ENCODE measurements around the gene TRIM45.
A peak's percentile ranks its signal among the peaks of the same experiment; 100 is the strongest.
"Not testable (repeated sequence)": the region's sequence is repeated elsewhere in the genome, so short reads cannot be mapped to it uniquely, and the experiment has no call there.

Gene TRIM45

DNA sequence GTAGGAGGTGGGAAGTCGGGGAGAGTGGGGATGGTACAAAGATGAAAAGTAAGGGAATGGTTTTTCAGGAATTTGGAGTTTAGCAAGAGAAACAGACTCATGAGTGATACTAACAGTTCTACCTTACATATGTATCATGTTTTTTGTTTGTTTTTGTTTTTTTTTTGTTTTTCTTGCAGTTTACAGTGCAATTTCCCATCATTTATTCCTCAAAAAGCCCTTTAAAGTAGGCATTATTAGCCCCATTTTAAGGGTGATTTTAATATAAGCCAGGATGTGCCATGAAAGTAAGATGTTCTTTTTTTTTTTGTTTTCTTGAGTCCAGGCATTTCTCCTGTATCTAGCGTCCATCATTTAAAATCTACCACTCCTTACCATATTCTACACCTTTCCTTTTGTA, 13.8 kb upstream of the TRIM45 start:
- DNase-seq (ENCODE audit: low read depth), result no peak

DNA sequence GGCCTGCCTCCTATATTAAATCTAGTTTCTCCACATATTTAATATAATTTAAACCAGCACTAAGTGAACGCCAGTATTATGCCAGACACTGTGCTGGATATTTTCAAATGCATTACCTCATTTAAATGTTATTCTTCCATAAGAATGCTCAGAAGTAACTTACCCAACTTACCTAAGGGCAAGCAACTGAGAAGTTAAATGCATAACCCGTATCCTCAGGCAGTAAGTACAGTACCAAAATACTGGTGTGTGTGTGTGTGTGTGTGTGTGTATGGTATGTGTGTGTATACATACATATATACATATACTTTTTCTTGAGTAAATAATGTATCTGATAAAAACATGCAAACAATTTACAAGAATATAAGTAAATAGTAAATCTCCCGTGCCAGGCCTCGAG, 9.0 kb upstream of the TRIM45 start:
- DNase-seq (ENCODE audit: low read depth), result no peak

- DNase-seq (ENCODE audit: low read depth), result no peak
Observed at GRCh38 chr1:117128323-117129079, 7.0 kb upstream of the TRIM45 start.

- no peak for DNase-seq (ENCODE audit: low read depth)
Observed at GRCh38 chr1:117127795-117128194, 6.2 kb upstream of the TRIM45 start.

- DNase-seq (ENCODE audit: low read depth), result no peak
Observed at GRCh38 chr1:117124661-117125060, 3.1 kb upstream of the TRIM45 start.

GRCh38 chr1:117123274-117123673, 1.7 kb upstream of the TRIM45 start:
- no peak for DNase-seq (ENCODE audit: low read depth)

- no peak for DNase-seq (ENCODE audit: low read depth)
Observed at GRCh38 chr1:117122330-117123025, 929 bp upstream of the TRIM45 start.

GRCh38 chr1:117120774-117121588, 568 bp downstream of the TRIM45 start:
- no peak for DNase-seq (ENCODE audit: low read depth)

DNA sequence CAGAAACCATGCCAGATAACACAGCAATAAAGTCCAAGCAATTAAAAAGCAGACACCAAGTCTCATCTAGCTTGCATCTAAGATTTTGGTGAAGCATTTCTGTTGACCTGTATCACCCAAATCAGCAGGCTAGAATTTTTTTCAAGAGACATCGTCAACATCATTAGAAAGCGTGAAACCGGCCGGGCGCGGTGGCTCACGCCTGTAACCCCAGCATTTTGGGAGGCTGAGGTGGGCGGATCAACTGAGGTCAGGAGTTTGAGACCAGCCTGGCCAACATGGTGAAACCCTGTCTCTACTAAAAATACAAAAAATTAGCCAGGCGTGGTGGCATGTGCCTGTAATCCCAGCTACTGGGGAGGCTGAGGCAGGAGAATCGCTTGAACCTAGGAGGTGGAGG, 2.4 kb downstream of the TRIM45 start:
- not testable (repeated sequence) for DNase-seq (ENCODE audit: low read depth)

- DNase-seq (ENCODE audit: low read depth), result no peak
Observed at GRCh38 chr1:117118137-117118536, 3.4 kb downstream of the TRIM45 start.

DNA sequence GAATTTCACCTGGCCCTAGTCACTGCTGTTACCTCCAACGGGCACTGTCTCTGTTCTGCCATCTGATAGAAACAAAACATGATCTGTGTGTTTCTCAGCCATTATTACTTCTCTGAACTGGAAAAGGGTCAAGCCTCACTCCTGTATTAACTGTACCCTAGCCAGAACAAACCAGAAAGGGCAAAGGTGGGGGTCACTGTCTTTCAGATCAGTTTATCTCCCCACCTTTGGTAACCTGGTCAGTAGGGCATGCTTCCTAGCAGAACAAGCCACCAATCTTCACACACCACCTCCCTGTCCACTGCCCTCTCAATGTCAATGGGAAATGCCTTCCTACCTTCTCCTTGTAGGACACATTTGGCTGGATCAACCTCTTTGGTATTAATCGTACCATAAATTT, 3.9 kb downstream of the TRIM45 start:
- DNase-seq (ENCODE audit: low read depth), result no peak

- no peak for DNase-seq (ENCODE audit: low read depth)
Observed at GRCh38 chr1:117116784-117117130, 4.8 kb downstream of the TRIM45 start.

- DNase-seq (ENCODE audit: low read depth), result no peak
Observed at GRCh38 chr1:117116090-117116783, 5.3 kb downstream of the TRIM45 start.

DNA sequence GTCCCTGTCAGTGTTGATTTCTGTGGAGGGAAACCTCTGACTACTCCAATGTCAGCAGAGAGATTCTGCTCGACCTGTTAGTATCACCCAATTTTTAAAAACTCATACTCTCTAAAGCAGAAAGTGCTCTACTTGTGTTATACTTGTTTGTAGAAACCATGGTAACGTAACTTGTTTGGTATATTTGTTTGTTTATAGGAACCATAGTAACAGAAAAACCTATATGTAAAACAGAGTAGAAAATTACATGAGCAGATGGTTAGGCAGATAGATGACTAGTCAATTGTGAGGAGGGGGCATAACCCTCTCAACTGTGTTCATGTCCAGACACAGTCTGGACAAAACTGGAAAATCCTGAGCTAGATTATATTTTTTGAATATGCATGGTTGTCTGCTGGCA, 6.7 kb downstream of the TRIM45 start:
- no peak for DNase-seq (ENCODE audit: low read depth)

GRCh38 chr1:117113199-117113598, 8.3 kb downstream of the TRIM45 start:
- DNase-seq (ENCODE audit: low read depth), result no peak

- no peak for DNase-seq (ENCODE audit: low read depth)
Observed at GRCh38 chr1:117112047-117112717, 9.4 kb downstream of the TRIM45 start.

GRCh38 chr1:117110774-117111173, 10.8 kb downstream of the TRIM45 start:
- DNase-seq (ENCODE audit: low read depth), result no peak

DNA sequence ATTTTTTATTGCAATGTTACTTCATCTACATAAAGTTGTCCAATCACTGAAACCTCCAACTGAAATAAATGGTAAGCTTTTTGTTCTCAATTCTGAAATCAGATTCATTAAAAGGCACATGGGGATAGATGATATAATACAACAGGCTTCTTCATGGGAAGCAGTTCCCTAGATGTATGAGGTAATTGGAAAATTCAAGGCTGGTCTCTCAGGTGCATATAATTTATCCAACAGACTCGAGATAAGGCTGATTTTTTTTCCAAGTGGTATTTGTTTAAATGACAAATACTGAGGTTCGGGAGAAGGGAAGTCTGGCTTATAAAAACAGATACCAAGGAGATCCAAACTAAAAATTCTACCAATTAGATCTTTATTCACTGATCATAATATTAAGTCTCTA, 14.2 kb downstream of the TRIM45 start:
- DNase-seq (ENCODE audit: low read depth), result no peak

- no peak for DNase-seq (ENCODE audit: low read depth)
Observed at GRCh38 chr1:117106478-117106877, 15.1 kb downstream of the TRIM45 start.

GRCh38 chr1:117105722-117106121, 15.8 kb downstream of the TRIM45 start:
- DNase-seq (ENCODE audit: low read depth), result no peak

DNA sequence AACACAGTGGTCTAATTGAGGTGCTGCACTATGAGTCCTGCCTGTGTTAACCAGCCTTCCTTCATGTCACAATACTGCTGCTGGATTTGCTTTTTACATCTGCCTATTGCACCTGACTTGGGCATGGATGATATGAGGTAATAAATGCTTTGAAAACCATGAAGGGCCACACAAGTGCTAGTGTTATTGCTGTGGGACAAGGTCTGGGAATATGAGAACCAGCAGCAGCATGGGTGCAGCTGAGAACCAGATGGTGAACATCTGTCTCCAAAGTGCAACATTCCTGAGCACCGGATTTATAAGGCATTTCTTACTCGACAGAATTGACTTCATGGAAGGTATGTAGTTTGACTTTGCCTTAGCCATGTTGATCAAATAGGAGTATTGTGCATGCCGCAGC, 16.6 kb downstream of the TRIM45 start:
- peak; percentile 42 for DNase-seq (ENCODE audit: low read depth)

- not testable (repeated sequence) for DNase-seq (ENCODE audit: low read depth)
Observed at GRCh38 chr1:117101858-117102257, 19.7 kb downstream of the TRIM45 start.
